ENCODE results near the gene BAIAP3.

GRCh38 chr16:1312467-1312816 lies 21.0 kb upstream of the BAIAP3 start:
- TF ChIP-seq CTCF (IDR thresholded peaks at IDR 0.05) (no peak), POLR2A (IDR thresholded peaks at IDR 0.05) (no peak)

Data from Peyer's patch (tissue), 4 donors.